ENCODE data around the gene LAPTM5. TPM values are rescaled to one million over a fixed set of nuclear protein-coding genes. Genes with fewer than 3 reads are reported as not detected.

The LAPTM5 gene
- total RNA-seq, 2 experiments from 2014 or later: 174 to 214 TPM

- CTCF ChIA-PET: interaction anchor here (0.6 to 6.0 kb wide), 8 partner anchors 18 to 785 kb away, joined by 3 to 40 read pairs (median 4); no protein-coding TSS in a partner anchor
- Mint-ChIP-seq H3K27ac (no peak overlapping the region), H3K27me3 (no peaks in the 10 kb centered on the region), H3K9me3 (ENCODE audit: low read depth) (no peaks in the 10 kb centered on the region), H3K4me1 (peaks cover 16% of the 10 kb centered on the region), H3K4me3 (no peak overlapping the region), H3K36me3 (ENCODE audit: low read depth) (peaks cover 3% of the 10 kb centered on the region)
- POLR2A ChIA-PET: interaction anchor here (0.7 to 0.9 kb wide), 2 partner anchors 28 to 243 kb away, joined by 3 read pairs; no protein-coding TSS in a partner anchor
- DNase-seq (no peak), ATAC-seq (no peak)
- intact Hi-C loops (cut with DNase I, micrococcal nuclease): no loop called here
Observed at GRCh38 chr1:30726773-30727684, 30.5 kb downstream of the LAPTM5 start.

- no peaks in the 10 kb centered on the region for H3K9me3 Mint-ChIP-seq (ENCODE audit: low read depth)
- no peak for DNase-seq
- H3K27ac Mint-ChIP-seq: no peak overlapping the region
- H3K4me3 Mint-ChIP-seq: no peak overlapping the region
- H3K27me3 Mint-ChIP-seq: no peaks in the 10 kb centered on the region
- intact Hi-C loops (cut with DNase I, micrococcal nuclease): no loop called here
- peaks cover 10% of the 10 kb centered on the region for H3K4me1 Mint-ChIP-seq
- peaks cover 6% of the 10 kb centered on the region for H3K36me3 Mint-ChIP-seq (ENCODE audit: low read depth)
- POLR2A ChIA-PET: no interaction called here
- CTCF ChIA-PET: interaction anchor here (0.6 to 6.0 kb wide), 7 partner anchors 53 to 785 kb away, joined by 3 to 40 read pairs (median 6); no protein-coding TSS in a partner anchor
- ATAC-seq: no peak
Observed at GRCh38 chr1:30726236-30726635, 31.3 kb downstream of the LAPTM5 start.

GRCh38 chr1:30725450-30726095 is 32.0 kb downstream of the LAPTM5 start:
- Mint-ChIP-seq H3K4me3 (no peak overlapping the region), H3K27ac (no peak overlapping the region), H3K9me3 (ENCODE audit: low read depth) (no peaks in the 10 kb centered on the region), H3K27me3 (no peaks in the 10 kb centered on the region), H3K36me3 (ENCODE audit: low read depth) (peaks cover 6% of the 10 kb centered on the region), H3K4me1 (peaks cover 10% of the 10 kb centered on the region)
- ChIA-PET CTCF (interaction anchor here (0.6 to 6.0 kb wide), 7 partner anchors 42 to 1703 kb away, joined by 3 to 40 read pairs (median 5); no protein-coding TSS in a partner anchor), POLR2A (no interaction called here)
- no peak for DNase-seq
- intact Hi-C loops (cut with DNase I, micrococcal nuclease): no loop called here
- no peak for ATAC-seq

GRCh38 chr1:30724655-30725421 is 32.7 kb downstream of the LAPTM5 start:
- H3K4me1 Mint-ChIP-seq: peaks cover 15% of the 10 kb centered on the region
- DNase-seq (no peak), ATAC-seq (no peak)
- H3K4me3 Mint-ChIP-seq: no peak overlapping the region
- no peak overlapping the region for H3K27ac Mint-ChIP-seq
- no peaks in the 10 kb centered on the region for H3K27me3 Mint-ChIP-seq
- H3K36me3 Mint-ChIP-seq (ENCODE audit: low read depth): peaks cover 6% of the 10 kb centered on the region
- intact Hi-C loops (cut with DNase I, micrococcal nuclease): no loop called here
- ChIA-PET CTCF (interaction anchor here (0.7 to 2.6 kb wide), 7 partner anchors 36 to 123 kb away, joined by 4 to 22 read pairs (median 5); no protein-coding TSS in a partner anchor), POLR2A (no interaction called here)
- no peaks in the 10 kb centered on the region for H3K9me3 Mint-ChIP-seq (ENCODE audit: low read depth)

GRCh38 chr1:30724175-30724574 is 33.4 kb downstream of the LAPTM5 start:
- peaks cover 6% of the 10 kb centered on the region for H3K36me3 Mint-ChIP-seq (ENCODE audit: low read depth)
- ATAC-seq (no peak), DNase-seq (no peak)
- H3K27me3 Mint-ChIP-seq: no peaks in the 10 kb centered on the region
- no peaks in the 10 kb centered on the region for H3K9me3 Mint-ChIP-seq (ENCODE audit: low read depth)
- no peak overlapping the region for H3K4me3 Mint-ChIP-seq
- POLR2A ChIA-PET: no interaction called here
- intact Hi-C loops (cut with DNase I, micrococcal nuclease): no loop called here
- CTCF ChIA-PET: interaction anchor here (0.7 to 2.6 kb wide), 5 partner anchors 36 to 204 kb away, joined by 4 to 22 read pairs (median 5); no protein-coding TSS in a partner anchor
- H3K4me1 Mint-ChIP-seq: peaks cover 22% of the 10 kb centered on the region
- peak overlapping the region; percentile 25 for H3K27ac Mint-ChIP-seq

- peaks cover 6% of the 10 kb centered on the region for H3K36me3 Mint-ChIP-seq (ENCODE audit: low read depth)
- peak within 1 kb of the TSS; percentile 25 for H3K27ac Mint-ChIP-seq
- H3K9me3 Mint-ChIP-seq (ENCODE audit: low read depth): no peaks in the 10 kb centered on the region
- no peaks in the 10 kb centered on the region for H3K27me3 Mint-ChIP-seq
- no peak within 1 kb of the TSS for H3K4me3 Mint-ChIP-seq
- ATAC-seq (no peak), DNase-seq (no peak)
- peaks cover 22% of the 10 kb centered on the region for H3K4me1 Mint-ChIP-seq
- POLR2A ChIA-PET: no interaction called here
- CTCF ChIA-PET: interaction anchor here (1.2 to 1.6 kb wide), 3 partner anchors 37 to 205 kb away, joined by 3 to 5 read pairs (median 4); no protein-coding TSS in a partner anchor
- intact Hi-C loops (cut with DNase I, micrococcal nuclease): no loop called here
Observed at GRCh38 chr1:30723331-30723755, 34.2 kb downstream of the LAPTM5 start, which contains the start of gene MATN1. Gene MATN1, minus strand, starts transcription at chr1:30723585. Its CDS starts 34 bp downstream, at chr1:30723551.

- ChIA-PET CTCF (interaction anchor here (0.8 to 5.5 kb wide), 3 partner anchors 21 to 58 kb away, joined by 4 to 229 read pairs (median 47); no protein-coding TSS in a partner anchor), POLR2A (interaction anchor here (1.1 kb wide), 1 partner anchor 61 kb away, joined by 3 read pairs; no protein-coding TSS in a partner anchor)
- no peak for DNase-seq
- Mint-ChIP-seq H3K4me3 (no peak overlapping the region), H3K9me3 (ENCODE audit: low read depth) (no peaks in the 10 kb centered on the region), H3K27ac (no peak overlapping the region), H3K27me3 (no peaks in the 10 kb centered on the region), H3K36me3 (ENCODE audit: low read depth) (peaks cover 6% of the 10 kb centered on the region), H3K4me1 (peaks cover 23% of the 10 kb centered on the region)
- ATAC-seq: no peak
- intact Hi-C loops (cut with DNase I, micrococcal nuclease): no loop called here
Observed at GRCh38 chr1:30721812-30722537, 35.6 kb downstream of the LAPTM5 start.

- Mint-ChIP-seq H3K27me3 (no peaks in the 10 kb centered on the region), H3K36me3 (ENCODE audit: low read depth) (peaks cover 6% of the 10 kb centered on the region), H3K4me3 (no peak overlapping the region), H3K27ac (no peak overlapping the region), H3K4me1 (peaks cover 23% of the 10 kb centered on the region), H3K9me3 (ENCODE audit: low read depth) (no peaks in the 10 kb centered on the region)
- no peak for ATAC-seq
- intact Hi-C loops (cut with DNase I, micrococcal nuclease): no loop called here
- ChIA-PET POLR2A (interaction anchor here (1.1 kb wide), 1 partner anchor 62 kb away, joined by 3 read pairs; no protein-coding TSS in a partner anchor), CTCF (interaction anchor here (0.6 to 5.5 kb wide), 7 partner anchors 9 to 59 kb away, joined by 3 to 229 read pairs (median 9); no protein-coding TSS in a partner anchor)
- DNase-seq: no peak
Observed at GRCh38 chr1:30721341-30721793, 36.2 kb downstream of the LAPTM5 start.

- CTCF ChIA-PET: interaction anchor here (0.5 to 5.5 kb wide), 24 partner anchors 8 to 486 kb away, joined by 3 to 229 read pairs (median 4); partner anchors contain the start of gene LAPTM5
- peaks cover 2% of the 10 kb centered on the region for H3K9me3 Mint-ChIP-seq (ENCODE audit: low read depth)
- POLR2A ChIA-PET: interaction anchor here (0.5 to 2.2 kb wide), 7 partner anchors 8 to 925 kb away, joined by 3 to 14 read pairs (median 3); no protein-coding TSS in a partner anchor
- DNase-seq (no peak), ATAC-seq (no peak)
- no peaks in the 10 kb centered on the region for H3K27me3 Mint-ChIP-seq
- intact Hi-C loops (cut with DNase I, micrococcal nuclease): no loop called here
- H3K4me3 Mint-ChIP-seq: peak overlapping the region; percentile 84
- peaks cover 6% of the 10 kb centered on the region for H3K36me3 Mint-ChIP-seq (ENCODE audit: low read depth)
- peak overlapping the region; percentile 31 for H3K27ac Mint-ChIP-seq
- H3K4me1 Mint-ChIP-seq: peaks cover 23% of the 10 kb centered on the region
Observed at GRCh38 chr1:30720271-30721223, 37.0 kb downstream of the LAPTM5 start.

Data from activated CD4-positive, alpha-beta T cell treated with anti-CD3 and anti-CD28 coated beads for 36 hours (primary cell).